Measurements from ENCODE around the gene FUT1.

The FUT1 gene

DNA sequence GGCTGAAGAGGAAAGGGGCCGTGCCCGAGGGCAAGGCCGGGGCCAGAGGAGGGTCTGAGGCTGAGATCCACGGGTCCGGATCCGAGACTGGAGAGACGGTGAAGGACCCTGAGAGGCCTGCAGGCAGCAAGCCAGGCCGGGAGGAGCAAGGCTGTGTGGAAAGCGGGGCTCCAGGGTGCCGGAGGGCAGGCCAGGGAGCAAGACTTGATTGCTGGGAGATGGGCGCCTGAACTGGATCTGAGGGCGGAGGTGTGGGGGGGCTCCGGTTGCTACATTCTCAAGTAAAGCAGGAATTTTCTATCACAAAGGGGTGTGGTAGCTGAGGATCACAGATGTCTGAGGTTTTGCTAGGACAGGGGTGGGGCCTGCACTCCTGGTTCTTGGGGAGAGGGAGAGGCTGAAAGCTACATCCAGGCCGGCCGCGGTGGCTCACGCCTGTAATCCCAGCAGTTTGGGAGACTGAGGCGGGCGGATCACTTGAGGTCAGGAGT is 36.7 kb downstream of the FUT1 start:
- no peak for DNase-seq

DNA sequence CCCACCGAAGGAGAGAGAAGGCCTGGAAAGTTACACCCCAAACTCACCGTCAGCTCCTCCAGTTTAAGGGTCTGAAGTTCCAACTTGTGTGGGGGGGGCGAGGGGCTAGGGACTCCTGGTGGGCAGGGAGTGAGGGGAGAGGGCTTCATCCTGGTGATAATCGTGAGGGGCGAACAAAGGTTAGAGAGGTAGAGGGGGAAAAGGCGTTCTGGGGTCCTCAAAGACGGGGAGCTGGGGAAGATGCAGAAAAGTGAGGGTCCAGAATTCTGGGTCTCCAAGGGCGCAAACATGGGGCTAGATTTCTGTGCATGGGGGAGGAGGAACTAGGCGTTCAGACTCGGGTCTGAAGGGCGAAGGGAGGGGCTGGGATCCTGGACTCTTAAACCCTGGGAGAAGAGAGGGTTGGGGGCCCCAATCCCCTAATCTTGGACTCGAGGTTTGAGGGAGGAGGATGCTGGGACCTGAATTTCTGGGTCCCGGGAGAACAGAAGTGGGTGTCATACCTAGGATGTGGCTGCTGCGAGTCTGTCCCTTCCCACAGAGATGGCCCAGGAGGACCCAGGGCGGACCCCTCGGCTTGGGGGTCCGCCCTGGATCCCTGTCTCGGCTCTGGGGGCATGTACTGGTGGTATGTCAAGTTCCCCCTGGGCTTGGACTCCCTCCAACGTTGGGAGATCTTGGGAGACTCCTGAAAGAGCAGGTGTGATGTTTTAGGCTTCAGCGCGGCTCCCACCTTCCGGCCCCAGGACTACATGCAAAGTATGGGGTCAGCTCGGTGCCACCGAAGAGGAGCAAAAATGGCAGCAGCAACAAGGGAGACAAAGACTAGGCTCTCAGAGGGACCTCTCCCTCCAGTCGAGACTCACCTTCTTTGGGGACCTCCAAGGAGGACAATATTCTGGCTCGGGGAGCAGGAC is 37.4 kb downstream of the FUT1 start:
- no peak for DNase-seq

DNA sequence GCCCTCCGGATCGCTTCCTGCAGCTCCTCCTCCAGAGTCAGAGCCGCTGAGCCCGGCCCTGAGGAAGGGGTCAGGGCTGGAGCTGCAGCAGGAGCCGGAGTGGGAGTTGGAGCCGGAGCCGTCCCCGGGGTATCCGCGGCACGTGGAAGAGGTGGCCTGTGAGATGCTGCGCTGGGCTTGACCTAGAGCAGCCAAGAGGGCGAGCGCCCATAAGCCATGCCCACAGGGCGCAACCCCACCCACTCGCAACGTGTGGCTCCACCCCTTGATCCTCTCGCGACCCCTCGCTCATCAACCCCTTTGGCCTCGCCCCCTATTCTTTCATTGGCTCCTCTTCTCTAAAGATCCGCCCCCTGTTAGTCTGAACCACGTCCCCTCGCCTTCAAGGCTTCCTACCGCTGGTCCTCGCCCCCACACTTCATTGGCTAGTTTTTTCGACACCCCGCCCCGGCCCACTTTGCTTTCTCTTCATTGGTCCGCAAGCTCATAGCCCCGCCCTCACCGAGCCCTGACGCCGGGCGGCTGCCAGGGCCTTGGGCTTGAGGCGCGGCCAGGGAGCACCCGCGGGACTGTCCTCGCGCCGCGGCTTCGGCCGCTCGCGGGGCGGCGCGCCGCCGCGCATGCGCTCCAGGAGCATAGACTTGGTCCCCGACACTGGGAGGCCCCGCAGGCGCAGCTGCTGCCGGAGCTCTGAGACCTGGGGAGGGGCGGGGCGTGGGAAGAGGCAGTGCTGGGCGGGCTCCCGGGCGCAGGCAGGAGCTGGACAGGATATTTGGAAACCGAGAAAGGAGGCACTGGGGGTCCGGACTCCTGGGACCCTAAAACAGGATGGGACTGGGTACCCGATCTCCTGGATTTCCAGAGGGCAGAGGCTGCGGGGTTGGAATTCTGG is 38.3 kb downstream of the FUT1 start:
- peak; percentile 99 for DNase-seq

DNA sequence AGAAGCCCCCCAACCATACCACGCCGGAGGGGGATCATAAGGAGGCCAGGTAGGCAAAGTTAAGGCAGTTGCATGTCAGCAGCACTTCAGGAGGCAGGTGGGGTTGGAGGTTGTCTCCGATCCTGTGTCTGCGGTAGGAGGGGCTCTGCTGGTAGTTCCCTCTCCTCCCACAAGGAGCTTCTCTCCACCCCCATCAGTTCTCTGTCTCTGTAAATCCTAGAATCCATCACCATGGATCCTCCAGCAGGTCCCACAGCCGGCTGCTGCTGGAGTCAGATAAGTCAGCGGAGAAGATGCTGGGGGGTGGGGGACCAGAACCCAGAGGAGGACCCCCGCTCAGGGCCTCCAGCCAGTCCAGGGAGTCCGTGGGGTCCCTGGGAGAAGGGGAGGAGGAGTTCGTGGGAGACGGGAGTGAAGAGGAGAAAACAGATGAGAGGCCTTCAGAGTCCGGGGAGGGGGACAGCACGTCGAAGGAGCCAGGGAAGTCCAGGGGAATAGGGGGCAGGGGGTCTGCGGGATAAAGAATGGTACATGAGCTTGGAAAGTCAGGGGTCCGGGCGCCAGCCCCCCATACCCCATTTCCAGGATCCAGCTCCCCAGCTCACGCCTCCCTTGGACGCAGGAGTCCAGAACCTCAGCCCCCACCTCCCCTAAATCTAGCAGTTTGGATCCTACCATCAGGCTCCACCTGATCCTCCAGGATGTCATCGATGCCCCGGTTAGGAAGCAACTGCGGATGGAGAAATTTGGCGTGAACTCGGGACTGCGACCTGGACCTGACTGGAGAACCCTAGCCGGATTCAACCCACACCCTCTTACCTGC is 39.2 kb downstream of the FUT1 start:
- DNase-seq = no peak

DNA sequence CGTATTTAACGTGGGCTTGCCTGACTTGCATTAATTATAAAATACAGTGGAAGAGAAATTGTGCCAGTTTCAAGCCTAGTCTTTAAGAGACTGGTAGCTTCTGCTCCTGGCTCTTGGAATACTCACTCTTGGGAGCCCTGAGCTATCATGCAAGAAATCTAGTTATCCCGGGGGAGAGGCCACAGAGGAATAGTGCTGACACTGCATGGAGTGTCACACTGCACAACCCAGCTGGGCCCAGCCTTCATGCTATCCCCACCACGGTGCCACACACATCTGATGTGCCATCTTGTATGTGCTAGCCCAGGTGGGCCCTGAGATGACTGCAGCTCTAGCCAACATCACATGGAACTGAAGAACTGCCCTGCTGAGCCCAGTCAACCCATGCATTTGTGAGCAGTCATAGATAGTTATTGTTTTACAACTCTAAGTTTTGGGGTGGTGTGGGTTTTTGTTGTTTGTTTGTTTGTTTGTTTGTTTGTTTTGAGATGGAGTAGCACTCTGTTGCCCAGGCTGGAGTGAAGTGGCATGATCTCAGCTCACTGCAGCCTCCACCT is 41.3 kb downstream of the FUT1 start:
- DNase-seq = no peak

DNA sequence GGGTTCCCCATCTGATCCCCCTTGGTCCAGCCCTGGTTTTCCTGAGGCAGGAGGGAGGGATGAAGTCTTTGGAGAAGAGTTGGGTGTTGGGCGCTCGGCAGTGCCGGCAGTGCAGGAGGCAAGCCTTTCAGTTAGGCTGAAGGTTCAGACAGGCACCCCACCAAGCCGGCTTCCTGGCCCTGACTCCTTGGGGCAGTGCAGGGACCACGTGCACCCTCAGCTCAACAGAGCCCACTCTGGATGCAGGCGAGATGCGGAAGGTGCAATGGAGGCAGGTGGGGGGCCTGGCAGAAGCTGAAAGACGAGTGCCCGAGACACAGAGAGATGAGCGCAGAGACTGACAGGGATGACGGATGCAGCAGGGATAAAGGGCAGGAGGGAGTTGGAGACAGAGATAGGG is 44.0 kb downstream of the FUT1 start:
- DNase-seq = no peak

DNA sequence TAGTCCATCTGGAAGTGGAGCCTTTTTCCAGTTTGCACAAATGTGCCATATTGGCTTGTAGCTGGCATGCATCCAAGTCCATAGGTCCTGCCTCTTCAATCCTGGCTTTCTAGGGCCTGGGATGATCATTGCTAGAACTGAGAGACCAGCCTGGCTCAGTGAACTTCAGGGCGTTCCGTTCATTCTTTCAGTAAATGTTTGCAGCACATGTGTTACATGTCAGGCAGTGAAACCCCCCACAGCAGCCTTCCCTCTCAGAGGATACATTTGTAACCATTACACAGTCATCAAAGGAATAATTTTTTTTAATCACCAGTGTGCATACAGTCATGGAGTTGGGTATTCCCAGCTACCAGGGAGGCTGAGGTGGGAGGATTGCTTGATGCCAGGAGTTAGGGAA is 47.0 kb downstream of the FUT1 start:
- no peak for DNase-seq

DNA sequence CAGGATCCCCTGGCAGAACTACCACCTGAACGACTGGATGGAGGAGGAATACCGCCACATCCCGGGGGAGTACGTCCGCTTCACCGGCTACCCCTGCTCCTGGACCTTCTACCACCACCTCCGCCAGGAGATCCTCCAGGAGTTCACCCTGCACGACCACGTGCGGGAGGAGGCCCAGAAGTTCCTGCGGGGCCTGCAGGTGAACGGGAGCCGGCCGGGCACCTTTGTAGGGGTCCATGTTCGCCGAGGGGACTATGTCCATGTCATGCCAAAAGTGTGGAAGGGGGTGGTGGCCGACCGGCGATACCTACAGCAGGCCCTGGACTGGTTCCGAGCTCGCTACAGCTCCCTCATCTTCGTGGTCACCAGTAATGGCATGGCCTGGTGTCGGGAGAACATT is 49.1 kb downstream of the FUT1 start:
- no peak for DNase-seq

DNA sequence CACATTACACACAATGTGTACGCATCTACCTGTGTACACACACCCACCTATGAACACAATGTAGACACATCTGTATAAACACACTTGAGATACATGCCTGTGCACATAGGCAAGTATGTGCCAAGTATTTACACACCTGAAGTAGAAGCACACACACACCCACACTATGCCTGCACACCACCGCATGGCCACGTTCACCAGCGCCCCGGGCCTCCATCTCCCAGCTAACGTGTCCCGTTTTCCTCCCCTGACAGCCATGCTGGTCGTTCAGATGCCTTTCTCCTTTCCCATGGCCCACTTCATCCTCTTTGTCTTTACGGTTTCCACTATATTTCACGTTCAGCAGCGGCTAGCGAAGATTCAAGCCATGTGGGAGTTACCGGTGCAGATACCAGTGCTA is 49.7 kb downstream of the FUT1 start:
- no peak for DNase-seq

DNA sequence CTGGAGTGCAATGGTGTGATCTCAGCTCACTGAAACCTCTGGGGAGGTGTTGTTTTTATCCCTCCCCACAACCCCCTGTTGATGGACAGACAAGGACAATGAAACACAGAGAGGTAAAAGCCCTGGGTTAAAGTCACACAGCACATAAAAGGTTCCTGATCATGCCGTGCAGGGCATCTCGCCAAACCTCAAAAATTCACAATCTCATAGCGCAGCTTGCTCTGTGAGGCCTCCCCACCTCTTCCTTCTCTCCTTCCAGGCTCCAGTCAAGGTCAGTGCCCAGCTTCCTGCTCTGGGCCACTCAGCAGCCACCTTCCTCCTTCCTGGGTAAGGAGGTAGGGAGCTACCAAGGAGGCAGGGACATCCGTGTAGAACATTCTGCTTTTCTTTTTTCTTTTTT is 54.4 kb downstream of the FUT1 start:
- no peak for DNase-seq
